Body of pancreas (tissue), 4 donors: ENCODE results near the gene PTPN5. TPM values are rescaled to one million over a fixed set of nuclear protein-coding genes. Genes with fewer than 3 reads are reported as not detected.
A peak's percentile ranks its signal among the peaks of the same experiment; 100 is the strongest.

Experiments used
- ATAC-seq: fragments of 150-250 bp; one replicate; pipeline ENCODE4 v1.9.1; 2016
- DNase-seq, 4 donors: peaks; one replicate each; pipeline ENCODE4 v3.0.0-alpha.2; 2019
- H3K27ac ChIP-seq, 4 donors: fragments of 200-600 bp; sonication (generic); 1 replicate in 3 of 4; 2 replicates in 1 of 4; pipeline versions ENCODE4 v1.5.1 to v1.6.1; 2016 to 2019; ENCODE audit warnings: mild to moderate bottlenecking in 1 of 4, mixed read lengths in 1 of 4, moderate library complexity in 1 of 4
- H3K27me3 ChIP-seq, 2 donors: fragments of 200-600 bp; sonication (generic); one replicate each; pipeline ENCODE4 v1.6.0; 2016; ENCODE audit warnings: mild to moderate bottlenecking in 1 of 2
- H3K36me3 ChIP-seq, 2 donors: fragments of 200-600 bp; sonication (generic); replicated peaks in 1 of 2; 2 replicates each; pipeline ENCODE4 v1.5.1; 2016; ENCODE audit warnings: low read depth in 2 of 2; ENCODE audit not compliant: insufficient read depth in 1 of 2
- H3K4me1 ChIP-seq: fragments of 200-600 bp; sonication (generic); one replicate; pipeline ENCODE4 v1.6.0; 2016
- H3K4me3 ChIP-seq, 2 donors: fragments of 200-600 bp; sonication (generic); 1 replicate in 1 of 2; 2 replicates in 1 of 2; pipeline ENCODE4 v1.5.1; 2016 to 2019
- H3K9me3 ChIP-seq, 3 donors: fragments of 200-600 bp; sonication (generic); 1 replicate in 2 of 3; 2 replicates in 1 of 3; pipeline ENCODE4 v1.5.1; 2016
- CTCF ChIP-seq, 7 experiments: fragments of 450-650 bp in 4 of 7; fragments of 200-600 bp in 3 of 7; sonication (generic) in 3 of 7; IDR thresholded peaks; one replicate each; pipeline ENCODE4 v1.5.1; 2016 to 2019; ENCODE audit warnings: antibody characterized with exemption in 7 of 7
- POLR2A ChIP-seq, 3 donors: fragments of 450-650 bp; IDR thresholded peaks; one replicate each; pipeline ENCODE4 v1.6.1; 2016; ENCODE audit warnings: antibody characterized with exemption in 3 of 3, mild to moderate bottlenecking in 2 of 3
- WGBS, 2 donors: methylation state at CpG; one replicate each; pipeline ENCODE4 v1.1.5; 2017; 5-methylcytosine and 5-hydroxymethylcytosine counted together
- intact Hi-C: fragments of 100-400 bp; cut with DNase I; formaldehyde crosslinking; loops from one replicate; pipeline ENCODE4 v1.15.1; 2023
- total RNA-seq, 2 donors: library from RNA; depleted of rRNA; stranded (reverse); fragments of >200 nt; gene quantifications; one replicate each; pipeline ENCODE4 v1.1.0, GENCODE V29; 2016

PTPN5 gene
- total RNA-seq, 2 donors from 2014 or later: 0.26 TPM; not detected in 1

GRCh38 chr11:18775492-18776292 is 15.9 kb downstream of the PTPN5 start:
- intact Hi-C loops: loop anchor here (10.0 kb wide), 1 partner anchor 79 kb away; no protein-coding TSS in a partner anchor
- Histone ChIP-seq H3K4me1 (no peaks in the 10 kb centered on the region), H3K36me3 (no peaks in the 10 kb centered on the region), H3K4me3 (no peak overlapping the region), H3K9me3 (no peaks in the 10 kb centered on the region), H3K27me3 (no peaks in the 10 kb centered on the region), H3K27ac (no peak overlapping the region)
- DNase-seq (peak; percentile 78 to 86 (median 81)), ATAC-seq (peak; percentile 79)
- WGBS, 2 donors: 34% methylated on average over 15 to 16 of the region's 16 CpGs
- TF ChIP-seq POLR2A (IDR thresholded peaks at IDR 0.05) (no peak), CTCF (IDR thresholded peaks at IDR 0.05) (peak; percentile 51 to 78 (median 74))

- Histone ChIP-seq H3K4me3 (no peak overlapping the region), H3K4me1 (no peaks in the 10 kb centered on the region), H3K9me3 (no peaks in the 10 kb centered on the region), H3K27ac (no peak overlapping the region), H3K27me3 (no peaks in the 10 kb centered on the region), H3K36me3 (no peaks in the 10 kb centered on the region)
- WGBS, 2 donors: 73 to 76% methylated on average over 7 of the region's 7 CpGs
- intact Hi-C loops: loop anchor here (10.0 kb wide), 1 partner anchor 80 kb away; no protein-coding TSS in a partner anchor
- ATAC-seq (no peak), DNase-seq (no peak)
- TF ChIP-seq POLR2A (IDR thresholded peaks at IDR 0.05): no peak
- TF ChIP-seq CTCF (IDR thresholded peaks at IDR 0.05): no peak
These were observed 16.8 kb downstream of the PTPN5 start for GRCh38 chr11:18774801-18775200.

- 69 to 72% methylated on average over 3 of the region's 3 CpGs for WGBS, 2 donors
- TF ChIP-seq CTCF (IDR thresholded peaks at IDR 0.05): no peak
- no peak for TF ChIP-seq POLR2A (IDR thresholded peaks at IDR 0.05)
- Histone ChIP-seq H3K27ac (no peak overlapping the region), H3K36me3 (no peaks in the 10 kb centered on the region), H3K27me3 (no peaks in the 10 kb centered on the region), H3K9me3 (no peaks in the 10 kb centered on the region), H3K4me1 (no peaks in the 10 kb centered on the region), H3K4me3 (no peak overlapping the region)
- intact Hi-C loops: loop anchor here (10.0 kb wide), 1 partner anchor 81 kb away; no protein-coding TSS in a partner anchor
- DNase-seq (no peak), ATAC-seq (no peak)
These were observed 17.9 kb downstream of the PTPN5 start for GRCh38 chr11:18773681-18774080.

- WGBS, 2 donors: 70 to 80% methylated on average over 5 to 8 of the region's 8 CpGs
- Histone ChIP-seq H3K9me3 (no peaks in the 10 kb centered on the region), H3K36me3 (no peaks in the 10 kb centered on the region), H3K27ac (no peak overlapping the region), H3K4me3 (no peak overlapping the region), H3K4me1 (no peaks in the 10 kb centered on the region), H3K27me3 (no peaks in the 10 kb centered on the region)
- ATAC-seq (no peak), DNase-seq (no peak)
- TF ChIP-seq POLR2A (IDR thresholded peaks at IDR 0.05) (no peak), CTCF (IDR thresholded peaks at IDR 0.05) (no peak)
- intact Hi-C loops: loop anchor here (10.0 kb wide), 1 partner anchor 82 kb away; no protein-coding TSS in a partner anchor
These were observed 18.5 kb downstream of the PTPN5 start for GRCh38 chr11:18773104-18773503.
